IPS-20b (cell line): Measurements from ENCODE around the gene GRM7.

ENCODE experiments used
- H3K27ac ChIP-seq: one replicate; pipeline ENCODE4 v1.5.1; 2013; ENCODE audit warnings: low read length
- H3K27me3 ChIP-seq: 2 replicates; pipeline ENCODE4 v1.6.1; 2013; ENCODE audit warnings: mild to moderate bottlenecking, low read length, inconsistent platforms; ENCODE audit not compliant: insufficient read depth
- H3K36me3 ChIP-seq: 2 replicates; pipeline ENCODE4 v1.6.1; 2013; ENCODE audit warnings: low read depth, mild to moderate bottlenecking, inconsistent platforms, low read length, moderate library complexity; ENCODE audit not compliant: insufficient read depth
- H3K4me1 ChIP-seq: 2 replicates; pipeline ENCODE4 v1.6.1; 2013; ENCODE audit warnings: mild to moderate bottlenecking, control low read depth, inconsistent platforms, low read length, moderate library complexity; ENCODE audit not compliant: insufficient read depth
- H3K4me3 ChIP-seq: 2 replicates; pipeline ENCODE4 v1.5.1; 2013; ENCODE audit warnings: mild to moderate bottlenecking, low read length, inconsistent platforms
- H3K9ac ChIP-seq: 2 replicates; pipeline ENCODE4 v1.6.1; 2013; ENCODE audit warnings: low read depth, mild to moderate bottlenecking, inconsistent platforms, low read length, moderate library complexity
- H3K9me3 ChIP-seq: 2 replicates; pipeline ENCODE4 v1.6.1; 2013; ENCODE audit warnings: mild to moderate bottlenecking, low read depth, low read length, inconsistent platforms; ENCODE audit not compliant: insufficient read depth

GRM7 gene

DNA sequence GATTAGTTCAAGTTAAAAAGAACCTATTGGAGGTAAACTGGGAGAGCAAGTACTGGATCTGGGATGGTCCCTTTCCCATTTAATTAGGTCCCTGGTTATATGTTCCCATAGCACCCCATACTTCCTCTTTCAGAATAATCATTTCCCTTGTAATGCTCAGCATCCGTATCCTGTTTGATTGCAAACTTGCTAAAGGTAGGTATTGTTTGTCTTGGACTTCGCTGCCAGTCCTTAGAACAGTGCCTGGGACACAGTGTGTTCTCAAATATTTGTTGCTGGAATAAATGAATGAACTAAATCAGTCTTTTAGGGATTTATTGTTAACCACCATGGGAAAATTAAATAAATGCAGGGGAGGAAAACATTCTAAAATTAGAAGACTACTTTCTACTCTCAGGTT is 299.8 kb downstream of the GRM7 start:
- Histone ChIP-seq H3K4me3 (no peak overlapping the region), H3K27ac (no peak overlapping the region), H3K27me3 (no peaks in the 10 kb centered on the region), H3K36me3 (no peaks in the 10 kb centered on the region), H3K9ac (no peak overlapping the region), H3K4me1 (peaks cover 7% of the 10 kb centered on the region; the same call in 1 of the 2 replicates), H3K9me3 (no peaks in the 10 kb centered on the region)

DNA sequence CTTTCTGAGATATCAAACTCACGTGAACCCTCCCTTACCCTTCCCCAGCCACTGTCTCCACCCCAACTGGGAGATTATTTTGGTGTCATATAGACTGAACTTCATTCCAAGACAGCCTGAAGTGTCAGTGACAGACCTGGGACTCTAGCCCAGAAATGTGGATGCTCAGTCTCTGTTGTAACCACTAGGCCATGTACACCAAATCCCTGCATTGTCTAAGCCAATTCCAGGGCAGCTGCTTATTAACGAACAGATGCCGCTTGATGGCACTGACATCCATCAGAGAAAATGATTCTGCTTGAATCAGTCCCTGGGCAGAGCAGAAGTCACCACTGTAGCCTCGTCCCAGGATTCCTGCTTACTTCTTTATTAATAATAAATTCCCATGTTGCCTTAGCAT is 305.5 kb downstream of the GRM7 start:
- Histone ChIP-seq H3K36me3 (no peaks in the 10 kb centered on the region), H3K9ac (no peak overlapping the region), H3K27me3 (no peaks in the 10 kb centered on the region), H3K4me3 (no peak overlapping the region), H3K27ac (no peak overlapping the region), H3K4me1 (no peaks in the 10 kb centered on the region), H3K9me3 (no peaks in the 10 kb centered on the region)

DNA sequence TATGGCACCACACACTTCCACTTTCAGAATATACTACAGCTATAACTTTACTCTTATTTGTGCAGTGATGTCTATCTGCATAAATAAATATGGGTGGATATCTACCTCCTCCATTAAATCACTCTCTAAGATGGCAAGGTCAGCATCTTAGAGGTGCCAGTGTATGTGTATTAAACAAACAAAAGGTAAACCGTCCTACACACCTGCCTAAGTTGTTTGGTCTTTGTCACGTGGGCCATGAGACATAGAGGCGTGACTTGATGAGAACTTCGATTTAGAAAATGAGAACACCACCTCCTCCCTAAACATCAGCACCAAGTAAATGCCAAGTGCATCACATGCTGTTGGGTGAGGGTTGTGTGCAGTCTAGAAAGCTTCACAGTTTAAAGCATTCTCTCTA is 310.6 kb downstream of the GRM7 start:
- no peak overlapping the region for H3K4me3 ChIP-seq
- no peaks in the 10 kb centered on the region for H3K36me3 ChIP-seq
- H3K27me3 ChIP-seq: no peaks in the 10 kb centered on the region
- H3K9ac ChIP-seq: no peak overlapping the region
- no peaks in the 10 kb centered on the region for H3K9me3 ChIP-seq
- no peaks in the 10 kb centered on the region for H3K4me1 ChIP-seq
- no peak overlapping the region for H3K27ac ChIP-seq

- no peak overlapping the region for H3K4me3 ChIP-seq
- no peak overlapping the region for H3K27ac ChIP-seq
- H3K9ac ChIP-seq: no peak overlapping the region
Observed at GRCh38 chr3:7172996-7173395, 312.1 kb downstream of the GRM7 start.

DNA sequence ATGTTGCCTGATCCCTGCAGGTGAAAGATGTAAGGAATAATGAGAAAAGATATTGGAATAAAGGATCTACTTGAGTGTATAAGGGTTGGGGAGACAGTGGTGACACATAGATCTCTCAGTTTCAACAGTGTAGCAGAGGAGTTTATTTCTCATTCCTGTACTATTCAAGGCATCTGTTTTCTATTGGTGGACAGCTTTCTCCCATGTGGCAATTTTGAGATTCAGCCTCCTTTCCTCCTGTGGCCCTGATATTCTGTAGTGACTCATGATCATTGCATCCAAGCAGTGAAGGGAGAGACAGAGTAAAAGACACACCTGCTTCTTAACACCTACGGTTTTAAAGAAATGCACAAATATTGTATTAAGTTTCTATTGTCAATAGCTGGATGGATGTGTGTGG is 327.6 kb downstream of the GRM7 start:
- Histone ChIP-seq H3K27me3 (no peaks in the 10 kb centered on the region), H3K9me3 (no peaks in the 10 kb centered on the region), H3K27ac (no peak overlapping the region), H3K9ac (no peak overlapping the region), H3K4me3 (no peak overlapping the region), H3K4me1 (no peaks in the 10 kb centered on the region), H3K36me3 (no peaks in the 10 kb centered on the region)

More at GRCh38 chr3:7172996-7173395, 312.1 kb downstream of the GRM7 start:
- Histone ChIP-seq H3K36me3 (no peaks in the 10 kb centered on the region), H3K9me3 (no peaks in the 10 kb centered on the region), H3K27me3 (no peaks in the 10 kb centered on the region), H3K4me1 (no peaks in the 10 kb centered on the region)

GRCh38 chr3:7190095-7190494 is 329.2 kb downstream of the GRM7 start:
- H3K36me3 ChIP-seq: no peaks in the 10 kb centered on the region
- H3K9me3 ChIP-seq: no peaks in the 10 kb centered on the region
- H3K27me3 ChIP-seq: no peaks in the 10 kb centered on the region
- H3K27ac ChIP-seq: no peak overlapping the region
- H3K4me3 ChIP-seq: no peak overlapping the region
- H3K4me1 ChIP-seq: no peaks in the 10 kb centered on the region
- H3K9ac ChIP-seq: no peak overlapping the region

- H3K4me1 ChIP-seq: no peaks in the 10 kb centered on the region
- H3K9ac ChIP-seq: no peak overlapping the region
- H3K36me3 ChIP-seq: no peaks in the 10 kb centered on the region
- no peak overlapping the region for H3K27ac ChIP-seq
- H3K9me3 ChIP-seq: no peaks in the 10 kb centered on the region
- no peaks in the 10 kb centered on the region for H3K27me3 ChIP-seq
- no peak overlapping the region for H3K4me3 ChIP-seq
Observed at GRCh38 chr3:7193269-7193668, 332.4 kb downstream of the GRM7 start.

GRCh38 chr3:7194071-7194835 is 333.3 kb downstream of the GRM7 start:
- H3K9me3 ChIP-seq: no peaks in the 10 kb centered on the region
- no peak overlapping the region for H3K27ac ChIP-seq
- H3K4me3 ChIP-seq: no peak overlapping the region
- H3K36me3 ChIP-seq: no peaks in the 10 kb centered on the region
- no peaks in the 10 kb centered on the region for H3K27me3 ChIP-seq
- H3K4me1 ChIP-seq: no peaks in the 10 kb centered on the region
- H3K9ac ChIP-seq: no peak overlapping the region

GRCh38 chr3:7195934-7196333 is 335.0 kb downstream of the GRM7 start:
- no peaks in the 10 kb centered on the region for H3K4me1 ChIP-seq
- H3K27me3 ChIP-seq: no peaks in the 10 kb centered on the region
- H3K9ac ChIP-seq: no peak overlapping the region
- H3K4me3 ChIP-seq: no peak overlapping the region
- H3K9me3 ChIP-seq: no peaks in the 10 kb centered on the region
- H3K36me3 ChIP-seq: no peaks in the 10 kb centered on the region
- H3K27ac ChIP-seq: no peak overlapping the region

GRCh38 chr3:7201784-7202183 is 340.9 kb downstream of the GRM7 start:
- Histone ChIP-seq H3K36me3 (no peaks in the 10 kb centered on the region), H3K4me3 (no peak overlapping the region), H3K27me3 (no peaks in the 10 kb centered on the region), H3K9ac (no peak overlapping the region), H3K4me1 (no peaks in the 10 kb centered on the region), H3K27ac (no peak overlapping the region), H3K9me3 (no peaks in the 10 kb centered on the region; the same call in 1 of the 2 replicates)

DNA sequence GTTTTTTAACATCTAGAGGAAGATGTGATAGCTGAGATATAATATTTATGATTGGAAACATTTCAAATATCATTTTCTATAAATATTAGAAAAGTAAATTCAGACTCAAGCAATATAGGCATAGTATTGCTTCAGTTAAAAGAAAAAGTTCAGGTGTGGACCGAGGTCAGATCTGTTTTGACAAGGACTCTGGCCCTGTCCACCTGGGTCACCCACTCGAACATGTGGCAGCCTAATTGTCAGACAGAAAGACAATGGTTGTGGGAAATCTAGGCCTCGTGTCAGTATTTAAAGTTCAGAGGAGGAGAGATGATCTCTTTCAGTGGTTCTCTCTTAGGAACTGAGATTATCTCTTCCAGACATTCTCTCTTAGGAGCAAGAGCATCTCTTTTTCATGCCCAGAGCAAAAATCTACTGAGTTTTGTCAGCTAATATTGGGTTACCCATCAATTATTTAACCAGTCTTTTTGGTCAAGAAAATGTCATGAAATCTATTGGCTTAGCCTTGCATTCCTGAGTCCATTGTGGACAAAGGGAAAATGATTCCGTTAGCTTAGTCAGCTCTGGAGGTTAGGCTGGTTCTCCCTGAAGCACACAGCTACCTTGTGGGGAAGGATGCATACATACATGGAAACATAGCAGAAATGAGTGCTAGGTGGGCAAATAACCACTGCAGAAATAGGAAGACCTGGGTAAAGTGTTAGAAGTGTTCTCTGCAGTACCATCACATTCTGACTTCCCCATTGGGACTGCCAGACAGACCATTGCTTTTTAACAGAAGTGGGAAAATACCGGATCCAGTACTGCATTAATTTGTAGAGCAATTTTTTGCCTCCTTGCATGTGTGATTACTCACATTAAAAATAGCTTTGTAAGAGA is 343.3 kb downstream of the GRM7 start:
- Histone ChIP-seq H3K27me3 (no peaks in the 10 kb centered on the region), H3K4me3 (no peak overlapping the region), H3K27ac (no peak overlapping the region), H3K9me3 (no peaks in the 10 kb centered on the region; the same call in 1 of the 2 replicates), H3K4me1 (no peaks in the 10 kb centered on the region), H3K36me3 (no peaks in the 10 kb centered on the region), H3K9ac (no peak overlapping the region)

DNA sequence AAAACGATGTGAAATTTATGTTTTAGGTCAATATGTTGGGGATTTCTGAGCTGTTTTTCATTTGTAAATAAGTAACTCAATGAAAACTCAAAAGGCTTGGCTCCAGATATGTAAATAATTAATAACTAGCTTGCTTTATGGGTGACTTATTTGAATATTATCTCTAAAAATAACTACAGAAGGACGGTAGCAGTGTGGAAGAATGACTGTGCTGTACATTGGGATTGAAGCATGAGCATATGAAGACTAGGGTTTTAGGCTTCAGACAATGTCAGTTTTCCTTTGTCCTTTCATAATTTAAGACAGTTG is 343.9 kb downstream of the GRM7 start:
- Histone ChIP-seq H3K27me3 (no peaks in the 10 kb centered on the region), H3K4me3 (no peak overlapping the region), H3K9ac (no peak overlapping the region), H3K9me3 (no peaks in the 10 kb centered on the region; the same call in 1 of the 2 replicates), H3K27ac (no peak overlapping the region), H3K36me3 (no peaks in the 10 kb centered on the region), H3K4me1 (no peaks in the 10 kb centered on the region)
